Measurements from ENCODE around the gene UNC45B. TPM values are rescaled to one million over a fixed set of nuclear protein-coding genes. Genes with fewer than 3 reads are reported as not detected.

The UNC45B gene, protein sequence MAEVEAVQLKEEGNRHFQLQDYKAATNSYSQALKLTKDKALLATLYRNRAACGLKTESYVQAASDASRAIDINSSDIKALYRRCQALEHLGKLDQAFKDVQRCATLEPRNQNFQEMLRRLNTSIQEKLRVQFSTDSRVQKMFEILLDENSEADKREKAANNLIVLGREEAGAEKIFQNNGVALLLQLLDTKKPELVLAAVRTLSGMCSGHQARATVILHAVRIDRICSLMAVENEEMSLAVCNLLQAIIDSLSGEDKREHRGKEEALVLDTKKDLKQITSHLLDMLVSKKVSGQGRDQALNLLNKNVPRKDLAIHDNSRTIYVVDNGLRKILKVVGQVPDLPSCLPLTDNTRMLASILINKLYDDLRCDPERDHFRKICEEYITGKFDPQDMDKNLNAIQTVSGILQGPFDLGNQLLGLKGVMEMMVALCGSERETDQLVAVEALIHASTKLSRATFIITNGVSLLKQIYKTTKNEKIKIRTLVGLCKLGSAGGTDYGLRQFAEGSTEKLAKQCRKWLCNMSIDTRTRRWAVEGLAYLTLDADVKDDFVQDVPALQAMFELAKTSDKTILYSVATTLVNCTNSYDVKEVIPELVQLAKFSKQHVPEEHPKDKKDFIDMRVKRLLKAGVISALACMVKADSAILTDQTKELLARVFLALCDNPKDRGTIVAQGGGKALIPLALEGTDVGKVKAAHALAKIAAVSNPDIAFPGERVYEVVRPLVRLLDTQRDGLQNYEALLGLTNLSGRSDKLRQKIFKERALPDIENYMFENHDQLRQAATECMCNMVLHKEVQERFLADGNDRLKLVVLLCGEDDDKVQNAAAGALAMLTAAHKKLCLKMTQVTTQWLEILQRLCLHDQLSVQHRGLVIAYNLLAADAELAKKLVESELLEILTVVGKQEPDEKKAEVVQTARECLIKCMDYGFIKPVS
- total RNA-seq = under 1 TPM in 1 of 4 donors, not detected in 3; 0.14 TPM

DNA sequence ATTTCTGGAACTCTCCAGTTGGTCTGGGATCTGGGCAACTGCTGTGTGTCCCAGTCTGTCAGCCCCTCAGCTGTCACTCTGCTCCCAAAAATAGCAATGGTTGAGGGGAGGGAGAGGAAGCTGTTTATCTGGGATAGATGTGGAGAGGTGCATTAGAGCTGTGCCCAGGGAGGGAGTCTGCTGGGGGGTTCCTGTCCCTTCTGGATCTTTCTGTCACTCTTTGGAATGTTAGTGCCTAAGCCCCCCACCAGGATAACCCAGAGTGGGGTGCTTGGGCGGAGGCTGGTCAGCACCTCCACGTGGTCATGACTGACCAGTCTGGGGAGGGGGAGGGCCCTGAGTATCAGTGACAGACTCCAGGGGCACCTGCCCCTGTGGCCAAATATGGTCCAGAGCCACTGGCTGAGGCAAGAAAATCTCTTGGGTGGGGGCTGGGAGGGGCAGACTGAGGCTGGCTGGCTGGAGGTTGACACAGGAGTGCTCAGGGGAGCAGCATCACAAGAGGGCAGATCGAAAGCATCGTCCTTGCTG lies at the start of gene UNC45B:
Gene UNC45B, plus strand, starts transcription at position 443 of the 531 bp plus-strand sequence. CDS start 447 bp downstream, outside the sequence.
- Histone ChIP-seq H3K9me3 (no peaks in the 10 kb centered on the region), H3K27ac (no peak within 1 kb of the TSS), H3K27me3 (peaks cover 4% of the 10 kb centered on the region), H3K36me3 (no peaks in the 10 kb centered on the region), H3K4me1 (peaks cover 0 to 1% (median under 1%) of the 10 kb centered on the region in 4 donors), H3K4me3 (no peak within 1 kb of the TSS)
- intact Hi-C loops (cut with DNase I; ENCODE audit: low total_unique reads) = no loop called here
- in situ Hi-C loops (cut with MboI; ENCODE audit: low pct_ligation_motif_present in 1 of 4, low pct_unique_long_range_greater_than_20kb in 1 of 4, low sequenced_read_pairs in 3 of 4) = loop anchor here in 1 of 4 donors (25.0 kb wide), 3 partner anchors 560 to 735 kb away; partner anchors contain the start of genes RASL10B and TMEM132E
- 79% methylated on average over 4 of the region's 4 CpGs; no CpG with 5 or more reads in 1 of the 2 donors for WGBS, 2 donors (ENCODE audit: low coverage in 1 of 2)
- DNase-seq = no peak
- no peak for TF ChIP-seq POLR2AphosphoS5 (IDR thresholded peaks at IDR 0.05)
- TF ChIP-seq POLR2A (IDR thresholded peaks at IDR 0.05) = no peak
- TF ChIP-seq, protein P1, sequence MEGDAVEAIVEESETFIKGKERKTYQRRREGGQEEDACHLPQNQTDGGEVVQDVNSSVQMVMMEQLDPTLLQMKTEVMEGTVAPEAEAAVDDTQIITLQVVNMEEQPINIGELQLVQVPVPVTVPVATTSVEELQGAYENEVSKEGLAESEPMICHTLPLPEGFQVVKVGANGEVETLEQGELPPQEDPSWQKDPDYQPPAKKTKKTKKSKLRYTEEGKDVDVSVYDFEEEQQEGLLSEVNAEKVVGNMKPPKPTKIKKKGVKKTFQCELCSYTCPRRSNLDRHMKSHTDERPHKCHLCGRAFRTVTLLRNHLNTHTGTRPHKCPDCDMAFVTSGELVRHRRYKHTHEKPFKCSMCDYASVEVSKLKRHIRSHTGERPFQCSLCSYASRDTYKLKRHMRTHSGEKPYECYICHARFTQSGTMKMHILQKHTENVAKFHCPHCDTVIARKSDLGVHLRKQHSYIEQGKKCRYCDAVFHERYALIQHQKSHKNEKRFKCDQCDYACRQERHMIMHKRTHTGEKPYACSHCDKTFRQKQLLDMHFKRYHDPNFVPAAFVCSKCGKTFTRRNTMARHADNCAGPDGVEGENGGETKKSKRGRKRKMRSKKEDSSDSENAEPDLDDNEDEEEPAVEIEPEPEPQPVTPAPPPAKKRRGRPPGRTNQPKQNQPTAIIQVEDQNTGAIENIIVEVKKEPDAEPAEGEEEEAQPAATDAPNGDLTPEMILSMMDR (IDR thresholded peaks at IDR 0.05) = no peak
- TF ChIP-seq EP300 (IDR thresholded peaks at IDR 0.05; ENCODE audit: low read depth) = no peak

DNA sequence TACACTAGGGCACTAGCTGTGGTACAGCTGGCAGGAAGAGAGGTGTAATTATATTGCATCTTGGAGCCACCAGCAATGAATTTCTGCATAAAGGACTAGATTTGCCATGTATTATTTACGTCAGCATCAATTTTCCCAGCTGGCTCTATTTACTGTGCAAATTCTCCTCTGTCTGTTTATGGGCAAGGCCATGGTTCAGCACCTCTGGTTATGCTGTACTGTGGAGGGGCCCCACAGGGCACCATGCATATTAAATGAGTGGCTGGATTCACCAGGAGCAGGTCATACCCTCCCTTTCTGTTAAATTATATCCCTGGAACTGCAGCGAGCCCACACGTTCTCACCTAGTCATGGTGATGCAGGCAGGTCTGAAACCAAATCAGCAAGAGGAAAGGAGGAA lies 47.7 kb upstream of the UNC45B start:
- intact Hi-C loops (cut with DNase I; ENCODE audit: low total_unique reads) = no loop called here

DNA sequence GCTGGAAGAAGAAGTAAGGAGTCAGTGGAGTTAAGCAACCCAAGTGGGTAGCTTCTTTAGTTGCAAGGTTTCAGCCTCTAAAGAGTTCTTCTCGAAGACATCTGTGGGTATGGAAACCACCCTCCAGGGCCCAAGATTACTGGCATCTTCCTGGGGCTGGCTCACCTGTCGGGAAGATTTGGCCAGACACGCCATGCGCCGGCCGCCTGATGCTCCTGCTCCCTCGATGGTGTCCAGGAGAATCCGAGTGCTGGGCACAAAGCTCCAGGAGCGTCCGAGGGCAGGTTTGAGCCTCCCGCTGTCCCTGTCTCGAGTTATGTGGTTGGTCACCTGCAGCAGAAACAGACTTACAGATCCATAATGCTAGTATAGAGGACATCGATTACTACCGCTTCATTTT lies 46.6 kb upstream of the UNC45B start:
- in situ Hi-C loops (cut with MboI; ENCODE audit: low pct_ligation_motif_present in 1 of 4, low pct_unique_long_range_greater_than_20kb in 1 of 4, low sequenced_read_pairs in 3 of 4) (loop anchor here in 2 of 4 donors (25.0 kb wide), 3 partner anchors 439 to 664 kb away; no protein-coding TSS in a partner anchor), intact Hi-C loops (cut with DNase I; ENCODE audit: low total_unique reads) (no loop called here)
- no peak overlapping the region for H3K4me3 ChIP-seq
- 96% methylated on average over 14 of the region's 14 CpGs; no CpG with 5 or more reads in 1 of the 2 donors for WGBS, 2 donors (ENCODE audit: low coverage in 1 of 2)
- H3K27me3 ChIP-seq = no peaks in the 10 kb centered on the region
- no peak for DNase-seq
- peaks cover 0 to 14% (median 5%) of the 10 kb centered on the region in 4 donors for H3K36me3 ChIP-seq
- no peaks in the 10 kb centered on the region for H3K9me3 ChIP-seq
- H3K4me1 ChIP-seq = no peaks in the 10 kb centered on the region
- H3K27ac ChIP-seq = no peak overlapping the region
- TF ChIP-seq, protein P1 (IDR thresholded peaks at IDR 0.05) = no peak
- TF ChIP-seq POLR2AphosphoS5 (IDR thresholded peaks at IDR 0.05) (no peak), POLR2A (IDR thresholded peaks at IDR 0.05) (no peak), EP300 (IDR thresholded peaks at IDR 0.05; ENCODE audit: low read depth) (no peak)

More for the DNA sequence above, 47.7 kb upstream of the UNC45B start:
- no peak overlapping the region for H3K4me3 ChIP-seq
- peaks cover 0 to 14% (median 5%) of the 10 kb centered on the region in 4 donors for H3K36me3 ChIP-seq
- H3K27me3 ChIP-seq = no peaks in the 10 kb centered on the region
- H3K4me1 ChIP-seq = no peaks in the 10 kb centered on the region
- TF ChIP-seq POLR2AphosphoS5 (IDR thresholded peaks at IDR 0.05) (no peak), EP300 (IDR thresholded peaks at IDR 0.05; ENCODE audit: low read depth) (no peak), POLR2A (IDR thresholded peaks at IDR 0.05) (no peak)
- TF ChIP-seq, protein P1 (IDR thresholded peaks at IDR 0.05) = no peak
- no peak for DNase-seq
- H3K9me3 ChIP-seq = no peaks in the 10 kb centered on the region
- in situ Hi-C loops (cut with MboI; ENCODE audit: low pct_ligation_motif_present in 1 of 4, low pct_unique_long_range_greater_than_20kb in 1 of 4, low sequenced_read_pairs in 3 of 4) = loop anchor here (10.0 to 25.0 kb wide), 5 partner anchors 105 to 663 kb away; partner anchors contain the start of gene LIG3 (in 1 of the 4)
- no peak overlapping the region for H3K27ac ChIP-seq
- 91 to 100% methylated on average over 1 to 3 of the region's 3 CpGs for WGBS, 2 donors (ENCODE audit: low coverage in 1 of 2)
